H1 (cell line): ENCODE data around the gene MGAT5. TPM values are rescaled to one million over a fixed set of nuclear protein-coding genes. Genes with fewer than 3 reads are reported as not detected.

Source experiments
- CTCF ChIA-PET: fragments of 300-600 bp; sonication (Branson Sonifier 250); formaldehyde crosslinking; loops from one replicate; lab custom pipeline; 2021; ENCODE audit not compliant: partially characterized antibody; lab: Charles Lee
- POLR2A ChIA-PET: fragments of 300-600 bp; sonication (Branson Sonifier 250); formaldehyde crosslinking; loops from one replicate; lab custom pipeline; 2021; ENCODE audit warnings: inconsistent platforms; ENCODE audit not compliant: partially characterized antibody; lab: Charles Lee
- DNase-seq, 2 experiments: peaks; one replicate each; pipeline versions ENCODE4 v3.0.0 to v3.0.0-alpha.2; 2010 to 2022; ENCODE audit warnings: low spot score in 2 of 2, low read depth in 1 of 2, mixed read lengths in 1 of 2
- FAIRE-seq: peaks from 2 replicates; lab custom pipeline; 2011; peaks lifted over from hg19 to GRCh38; lab: Jason Lieb, UNC
- H2AFZ ChIP-seq: 2 replicates; pipeline ENCODE4 v1.8.1; 2012; ENCODE audit warnings: low read length, inconsistent platforms
- H2AK5ac ChIP-seq: 2 replicates; pipeline ENCODE4 v1.6.1; 2013; ENCODE audit warnings: low read depth, low read length
- H2BK120ac ChIP-seq: replicated peaks from 2 replicates; pipeline ENCODE3; 2013; ENCODE audit warnings: low read depth, low read length, inconsistent platforms
- H2BK12ac ChIP-seq: 2 replicates; pipeline ENCODE4 v1.6.1; 2013; ENCODE audit warnings: low read depth, low read length
- H2BK15ac ChIP-seq: 2 replicates; pipeline ENCODE4 v1.6.1; 2013; ENCODE audit warnings: low read length
- H2BK20ac ChIP-seq: 2 replicates; pipeline ENCODE4 v1.6.1; 2013; ENCODE audit warnings: low read length
- H2BK5ac ChIP-seq: 2 replicates; pipeline ENCODE4 v1.6.1; 2013; ENCODE audit warnings: low read depth, low read length
- H3K14ac ChIP-seq: 2 replicates; pipeline ENCODE4 v1.6.1; 2013; ENCODE audit warnings: inconsistent platforms; ENCODE audit not compliant: insufficient read length
- H3K18ac ChIP-seq: 2 replicates; pipeline ENCODE4 v1.6.1; 2013; ENCODE audit warnings: low read length; ENCODE audit errors: extremely low read depth
- H3K23ac ChIP-seq: 2 replicates; pipeline ENCODE4 v1.6.1; 2013; ENCODE audit warnings: inconsistent platforms; ENCODE audit not compliant: insufficient read length
- H3K23me2 ChIP-seq: 2 replicates; pipeline ENCODE4 v1.6.1; 2013; ENCODE audit warnings: low read depth, low read length
- H3K27ac ChIP-seq: 2 replicates; pipeline ENCODE4 v1.6.1; 2011; ENCODE audit warnings: low read depth, low read length, inconsistent platforms
- H3K27me3 ChIP-seq, 4 experiments: replicated peaks in 1 of 4; 1 replicate in 1 of 4; 2 replicates in 3 of 4; pipeline versions ENCODE4 v1.6.1 to v1.8.1; 2011 to 2013; ENCODE audit warnings: low read length in 3 of 4, mild to moderate bottlenecking in 3 of 4, inconsistent platforms in 2 of 4, mixed read lengths in 2 of 4, moderate library complexity in 1 of 4; ENCODE audit not compliant: control insufficient read depth in 3 of 4, insufficient read depth in 3 of 4; ENCODE audit errors: extremely low read depth in 1 of 4
- H3K36me3 ChIP-seq, 4 experiments: 2 replicates each; pipeline versions ENCODE4 v1.6.1 to v1.8.1; 2011 to 2013; ENCODE audit warnings: mild to moderate bottlenecking in 4 of 4, low read length in 3 of 4, moderate library complexity in 2 of 4, control low read depth in 1 of 4, inconsistent platforms in 1 of 4; ENCODE audit not compliant: insufficient read depth in 4 of 4, control insufficient read depth in 2 of 4
- H3K4ac ChIP-seq: replicated peaks from 2 replicates; pipeline ENCODE3; 2013; ENCODE audit warnings: low read length, low read depth, mixed read lengths, inconsistent platforms; ENCODE audit not compliant: insufficient read length
- H3K4me1 ChIP-seq, 4 experiments: replicated peaks in 1 of 4; 1 replicate in 1 of 4; 2 replicates in 3 of 4; pipeline versions ENCODE4 v1.6.1 to v1.8.1; 2011 to 2013; ENCODE audit warnings: low read length in 3 of 4, inconsistent platforms in 2 of 4, mixed read lengths in 1 of 4; ENCODE audit not compliant: insufficient read depth in 4 of 4, control insufficient read depth in 3 of 4
- H3K4me2 ChIP-seq, 2 experiments: 2 replicates each; pipeline versions ENCODE4 v1.6.1 to v1.8.1; 2011 to 2013; ENCODE audit warnings: low read depth in 2 of 2, low read length in 2 of 2, control low read depth in 1 of 2, inconsistent platforms in 1 of 2, mild to moderate bottlenecking in 1 of 2; ENCODE audit not compliant: insufficient read depth in 1 of 2
- H3K4me3 ChIP-seq, 4 experiments: fragments of 200-600, 300-600 bp in 1 of 4; sonication (generic), shearing (Covaris generic), sonication (Bioruptor Twin) in 1 of 4; 2 replicates each; pipeline versions ENCODE4 v1.5.1 to v1.8.1; 2011 to 2016; ENCODE audit warnings: low read length in 4 of 4, low read depth in 3 of 4, control low read depth in 2 of 4, inconsistent platforms in 2 of 4, mild to moderate bottlenecking in 2 of 4, mixed read lengths in 1 of 4, moderate library complexity in 1 of 4; ENCODE audit not compliant: insufficient read depth in 2 of 4; ENCODE audit errors: extremely low read depth in 1 of 4
- H3K56ac ChIP-seq: replicated peaks from 2 replicates; pipeline ENCODE3; 2013; ENCODE audit warnings: low read depth, mild to moderate bottlenecking, mixed read lengths, low read length, inconsistent platforms; ENCODE audit not compliant: insufficient read length
- H3K79me1 ChIP-seq: 2 replicates; pipeline ENCODE4 v1.6.1; 2013; ENCODE audit warnings: low read depth, low read length, control low read depth
- H3K79me2 ChIP-seq, 2 experiments: 2 replicates each; pipeline versions ENCODE4 v1.6.1 to v1.8.1; 2012 to 2013; ENCODE audit warnings: low read length in 2 of 2, mild to moderate bottlenecking in 2 of 2, inconsistent platforms in 1 of 2; ENCODE audit not compliant: insufficient read depth in 2 of 2, control insufficient read depth in 1 of 2
- H3K9ac ChIP-seq, 4 experiments: replicated peaks in 1 of 4; 1 replicate in 1 of 4; 2 replicates in 3 of 4; pipeline versions ENCODE4 v1.6.1 to v1.8.1; 2011 to 2013; ENCODE audit warnings: low read depth in 3 of 4, low read length in 3 of 4, control low read depth in 2 of 4, mild to moderate bottlenecking in 2 of 4, moderate library complexity in 2 of 4, inconsistent platforms in 1 of 4; ENCODE audit errors: extremely low read depth in 1 of 4
- H3K9me3 ChIP-seq, 2 experiments: 2 replicates each; pipeline versions ENCODE4 v1.6.1 to v1.8.1; 2012 to 2013; ENCODE audit warnings: mild to moderate bottlenecking in 2 of 2, moderate library complexity in 2 of 2, control low read depth in 1 of 2, inconsistent platforms in 1 of 2, low read depth in 1 of 2, low read length in 1 of 2, mixed read lengths in 1 of 2; ENCODE audit not compliant: insufficient read depth in 2 of 2
- H4K20me1 ChIP-seq, 2 experiments: replicated peaks in 1 of 2; 2 replicates each; pipeline versions ENCODE3 to v1.8.1; 2011 to 2013; ENCODE audit warnings: inconsistent platforms in 2 of 2, low read length in 2 of 2, mild to moderate bottlenecking in 1 of 2; ENCODE audit not compliant: insufficient read depth in 2 of 2, control insufficient read depth in 1 of 2
- H4K5ac ChIP-seq: 2 replicates; pipeline ENCODE4 v1.6.1; 2013; ENCODE audit warnings: low read length, low read depth, mixed read lengths, inconsistent platforms; ENCODE audit not compliant: insufficient read length
- H4K8ac ChIP-seq: 2 replicates; pipeline ENCODE4 v1.8.0; 2013; ENCODE audit warnings: mild to moderate bottlenecking, moderate library complexity, low read length, inconsistent platforms; ENCODE audit not compliant: insufficient read depth; ENCODE audit errors: extremely low read depth
- H4K91ac ChIP-seq: replicated peaks from 2 replicates; pipeline ENCODE3; 2013; ENCODE audit warnings: low read length, mixed read lengths, inconsistent platforms; ENCODE audit not compliant: insufficient read length
- CREB1 ChIP-seq: IDR thresholded peaks from 2 replicates; pipeline ENCODE4 v1.6.1; 2012; ENCODE audit warnings: inconsistent platforms
- FOSL1 ChIP-seq: IDR thresholded peaks from 2 replicates; pipeline ENCODE4 v1.6.1; 2011; ENCODE audit warnings: mild to moderate bottlenecking, low read depth, low read length, moderate library complexity; ENCODE audit not compliant: insufficient read depth
- POLR2AphosphoS5 ChIP-seq: IDR thresholded peaks from 2 replicates; pipeline ENCODE4 v1.6.1; 2011; ENCODE audit warnings: low read depth, low read length
- RNF2 ChIP-seq: fragments of 200-900, 300-1000 bp; sonication (generic); IDR thresholded peaks from 2 replicates; pipeline ENCODE4 v1.7.1; 2016; ENCODE audit warnings: borderline replicate concordance, low read depth, mild to moderate bottlenecking, antibody characterized with exemption, low read length; ENCODE audit not compliant: poor library complexity, severe bottlenecking; ENCODE audit errors: missing control alignments
- SIN3A ChIP-seq, 2 experiments: IDR thresholded peaks in 1 of 2; conservative IDR thresholded peaks in 1 of 2; 2 replicates each; pipeline ENCODE4 v1.6.1; 2011 to 2012; ENCODE audit warnings: low read length in 2 of 2, improper control_type of control experiment in 1 of 2, low read depth in 1 of 2, mild to moderate bottlenecking in 1 of 2
- TBP ChIP-seq: IDR thresholded peaks from 2 replicates; pipeline ENCODE4 v1.6.1; 2011; ENCODE audit warnings: low read depth, low read length, improper control_type of control experiment
- TCF12 ChIP-seq: IDR thresholded peaks from 2 replicates; pipeline ENCODE4 v1.6.1; 2011; ENCODE audit warnings: low read depth, mild to moderate bottlenecking, low read length
- WGBS, 2 experiments: shearing (Covaris generic) in 1 of 2; methylation state at CpG; one replicate each; pipeline versions ENCODE4 v1.1.6 to v1.1.7; 2013 to 2015; ENCODE audit warnings: low lambda C conversion rate in 2 of 2, mixed read lengths in 2 of 2, inconsistent platforms in 1 of 2, low coverage in 1 of 2, missing lambda C conversion rate in 1 of 2; ENCODE audit not compliant: insufficient replicate concordance in 2 of 2, insufficient coverage in 1 of 2, insufficient read length in 1 of 2; ENCODE audit errors: extremely low coverage in 1 of 2, missing lambda C conversion rate in 1 of 2; 5-methylcytosine and 5-hydroxymethylcytosine counted together
- polyA plus RNA-seq, 7 experiments: library from polyadenylated mRNA; depleted of rRNA in 3 of 7; stranded (reverse) in 5 of 7; unstranded in 2 of 7; fragments of >200 nt in 5 of 7; fragments of 200-250 nt in 2 of 7; gene quantifications; 1 replicate in 5 of 7; 2 replicates in 1 of 7; 4 replicates in 1 of 7; pipeline versions ENCODE4 v1.2.1 to v1.2.3, GENCODE V29; 2011 to 2013; ENCODE audit warnings: missing spikeins in 2 of 7, mixed read lengths in 2 of 7
- total RNA-seq: library from RNA; stranded (reverse); fragmentation: NEBNext Ultra II Directional; extraction: Animal tissue kit (Norgen Biotek cat#: 25700); gene quantifications from 2 replicates; pipeline ENCODE4 v1.2.1, GENCODE V29; 2021

MGAT5 gene
- total and polyA plus RNA-seq, 2 of the 8 experiments (the other 6 are each of a cell fraction or from before 2014, with no cell fraction given), result 11.2 to 49.2 TPM

DNA sequence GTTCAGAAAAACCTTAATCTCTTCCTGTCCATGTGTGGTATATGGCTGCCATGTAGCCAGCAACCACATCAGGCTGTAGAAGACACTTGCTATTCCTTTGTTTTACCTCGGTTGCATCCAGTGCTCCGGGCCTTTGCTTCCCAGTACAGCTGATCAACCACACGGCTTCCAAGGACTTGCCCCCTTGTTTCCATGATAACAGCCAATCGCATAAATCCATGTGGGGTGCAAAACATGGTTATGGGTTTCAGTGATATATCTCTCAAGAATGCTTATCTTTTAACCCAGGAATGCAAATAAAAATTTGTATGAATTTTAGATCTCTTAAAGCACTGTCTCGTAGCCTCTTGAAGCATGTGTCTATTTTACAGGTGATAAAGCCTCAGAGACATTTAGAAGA is 118.3 kb downstream of the MGAT5 start:
- TF ChIP-seq RNF2, result no peak
- TF ChIP-seq POLR2AphosphoS5, result no peak
- no peak for TF ChIP-seq CREB1
- no peak for TF ChIP-seq TCF12
- no peak for TF ChIP-seq FOSL1
- no peak for TF ChIP-seq SIN3A (conservative IDR thresholded peaks at IDR 0.05 in 1 of 2, IDR thresholded peaks at IDR 0.05 in 1 of 2; ENCODE audit: low read depth in 1 of 2, low read length in 2 of 2)
- no peak for TF ChIP-seq TBP
- H2BK120ac ChIP-seq, result no peak overlapping the region
- ChIA-PET POLR2A (no interaction called here), CTCF (interaction anchor here (0.6 to 2.6 kb wide), 4 partner anchors 25 to 231 kb away, joined by 3 to 7 read pairs (median 4); no protein-coding TSS in a partner anchor)
- no peak overlapping the region for H4K8ac ChIP-seq
- no peaks in the 10 kb centered on the region; the same call in 1 of the 2 replicates for H3K23me2 ChIP-seq
- WGBS, 2 experiments, result 83% methylated on average over 5 of the region's 5 CpGs; no CpG with 5 or more reads in 1 of the 2 experiments
- H3K79me1 ChIP-seq, result no peaks in the 10 kb centered on the region; the same call in 1 of the 2 replicates
- H3K4ac ChIP-seq, result no peak overlapping the region
- no peak overlapping the region for H4K91ac ChIP-seq
- no peak overlapping the region for H3K56ac ChIP-seq
- FAIRE-seq (no peak), DNase-seq (no peak)
- no peak overlapping the region for H3K9ac ChIP-seq
- H2BK20ac ChIP-seq, result no peak overlapping the region
- no peak overlapping the region for H2AK5ac ChIP-seq
- H3K4me2 ChIP-seq, result no peak overlapping the region
- H4K20me1 ChIP-seq, result no peaks in the 10 kb centered on the region
- no peak overlapping the region for H3K27ac ChIP-seq
- H3K18ac ChIP-seq, result no peak overlapping the region
- H3K23ac ChIP-seq, result no peak overlapping the region
- H4K5ac ChIP-seq, result no peak overlapping the region
- H2BK15ac ChIP-seq, result no peak overlapping the region
- no peaks in the 10 kb centered on the region for H3K4me1 ChIP-seq
- no peak overlapping the region for H3K4me3 ChIP-seq
- no peaks in the 10 kb centered on the region for H3K27me3 ChIP-seq
- no peaks in the 10 kb centered on the region for H3K79me2 ChIP-seq
- H2BK5ac ChIP-seq, result no peak overlapping the region
- H3K14ac ChIP-seq, result no peak overlapping the region
- no peak overlapping the region for H2BK12ac ChIP-seq
- no peak overlapping the region for H2AFZ ChIP-seq
- no peaks in the 10 kb centered on the region for H3K9me3 ChIP-seq
- peaks cover 0 to 4% (median 0%) of the 10 kb centered on the region in 4 experiments; a peak in 2 of 8 replicates for H3K36me3 ChIP-seq
